HL-60 (cell line): ENCODE data around the gene CD151.

Source experiments
- DNase-seq, 2 experiments: peaks; one replicate each; pipeline ENCODE4 v3.0.0-alpha.2; 2010 to 2020; ENCODE audit warnings: low read depth in 1 of 2, low spot score in 1 of 2
- H3K27ac ChIP-seq: fragments of 250-450 bp; sonication (Bioruptor Pico); replicated peaks from 2 replicates; pipeline ENCODE4 v1.5.1; 2020; ENCODE audit warnings: mild to moderate bottlenecking, moderate library complexity
- H3K27me3 ChIP-seq: fragments of 250-450 bp; sonication (Bioruptor Pico); 2 replicates; pipeline ENCODE4 v1.5.1; 2021; ENCODE audit warnings: mild to moderate bottlenecking, moderate library complexity; ENCODE audit not compliant: insufficient read depth, poor library complexity, severe bottlenecking
- H3K4me3 ChIP-seq: replicated peaks from 2 replicates; pipeline ENCODE4 v1.5.1; 2011; ENCODE audit warnings: mild to moderate bottlenecking, control low read depth, low read length; ENCODE audit not compliant: insufficient read depth
- CTCF ChIP-seq: IDR thresholded peaks from one replicate; pipeline ENCODE4 v1.5.1; 2011; ENCODE audit warnings: low read length, control low read depth, inconsistent platforms; ENCODE audit not compliant: insufficient read depth
- GABPA ChIP-seq: IDR thresholded peaks from 2 replicates; pipeline ENCODE4 v1.6.1; 2012; ENCODE audit warnings: low read depth
- POLR2AphosphoS5 ChIP-seq: IDR thresholded peaks from 2 replicates; pipeline ENCODE4 v1.6.1; 2012; ENCODE audit warnings: low read depth
- SPI1 ChIP-seq: IDR thresholded peaks from 2 replicates; pipeline ENCODE4 v1.6.1; 2012; ENCODE audit warnings: low read depth, mild to moderate bottlenecking, borderline replicate concordance
- TF ChIP-seq, protein P1 (sequence below): IDR thresholded peaks from 2 replicates; pipeline ENCODE4 v1.6.1; 2012; ENCODE audit warnings: low read depth; ENCODE audit not compliant: insufficient replicate concordance

Gene CD151

GRCh38 chr11:803467-803742, 29.3 kb upstream of the CD151 start:
- TF ChIP-seq GABPA (no peak), SPI1 (no peak), CTCF (no peak), POLR2AphosphoS5 (no peak)
- TF ChIP-seq, protein P1, sequence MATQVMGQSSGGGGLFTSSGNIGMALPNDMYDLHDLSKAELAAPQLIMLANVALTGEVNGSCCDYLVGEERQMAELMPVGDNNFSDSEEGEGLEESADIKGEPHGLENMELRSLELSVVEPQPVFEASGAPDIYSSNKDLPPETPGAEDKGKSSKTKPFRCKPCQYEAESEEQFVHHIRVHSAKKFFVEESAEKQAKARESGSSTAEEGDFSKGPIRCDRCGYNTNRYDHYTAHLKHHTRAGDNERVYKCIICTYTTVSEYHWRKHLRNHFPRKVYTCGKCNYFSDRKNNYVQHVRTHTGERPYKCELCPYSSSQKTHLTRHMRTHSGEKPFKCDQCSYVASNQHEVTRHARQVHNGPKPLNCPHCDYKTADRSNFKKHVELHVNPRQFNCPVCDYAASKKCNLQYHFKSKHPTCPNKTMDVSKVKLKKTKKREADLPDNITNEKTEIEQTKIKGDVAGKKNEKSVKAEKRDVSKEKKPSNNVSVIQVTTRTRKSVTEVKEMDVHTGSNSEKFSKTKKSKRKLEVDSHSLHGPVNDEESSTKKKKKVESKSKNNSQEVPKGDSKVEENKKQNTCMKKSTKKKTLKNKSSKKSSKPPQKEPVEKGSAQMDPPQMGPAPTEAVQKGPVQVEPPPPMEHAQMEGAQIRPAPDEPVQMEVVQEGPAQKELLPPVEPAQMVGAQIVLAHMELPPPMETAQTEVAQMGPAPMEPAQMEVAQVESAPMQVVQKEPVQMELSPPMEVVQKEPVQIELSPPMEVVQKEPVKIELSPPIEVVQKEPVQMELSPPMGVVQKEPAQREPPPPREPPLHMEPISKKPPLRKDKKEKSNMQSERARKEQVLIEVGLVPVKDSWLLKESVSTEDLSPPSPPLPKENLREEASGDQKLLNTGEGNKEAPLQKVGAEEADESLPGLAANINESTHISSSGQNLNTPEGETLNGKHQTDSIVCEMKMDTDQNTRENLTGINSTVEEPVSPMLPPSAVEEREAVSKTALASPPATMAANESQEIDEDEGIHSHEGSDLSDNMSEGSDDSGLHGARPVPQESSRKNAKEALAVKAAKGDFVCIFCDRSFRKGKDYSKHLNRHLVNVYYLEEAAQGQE = no peak
- no peak for DNase-seq
- H3K27ac ChIP-seq = no peak overlapping the region
- H3K27me3 ChIP-seq = no peaks in the 10 kb centered on the region
- H3K4me3 ChIP-seq = no peak overlapping the region

DNA sequence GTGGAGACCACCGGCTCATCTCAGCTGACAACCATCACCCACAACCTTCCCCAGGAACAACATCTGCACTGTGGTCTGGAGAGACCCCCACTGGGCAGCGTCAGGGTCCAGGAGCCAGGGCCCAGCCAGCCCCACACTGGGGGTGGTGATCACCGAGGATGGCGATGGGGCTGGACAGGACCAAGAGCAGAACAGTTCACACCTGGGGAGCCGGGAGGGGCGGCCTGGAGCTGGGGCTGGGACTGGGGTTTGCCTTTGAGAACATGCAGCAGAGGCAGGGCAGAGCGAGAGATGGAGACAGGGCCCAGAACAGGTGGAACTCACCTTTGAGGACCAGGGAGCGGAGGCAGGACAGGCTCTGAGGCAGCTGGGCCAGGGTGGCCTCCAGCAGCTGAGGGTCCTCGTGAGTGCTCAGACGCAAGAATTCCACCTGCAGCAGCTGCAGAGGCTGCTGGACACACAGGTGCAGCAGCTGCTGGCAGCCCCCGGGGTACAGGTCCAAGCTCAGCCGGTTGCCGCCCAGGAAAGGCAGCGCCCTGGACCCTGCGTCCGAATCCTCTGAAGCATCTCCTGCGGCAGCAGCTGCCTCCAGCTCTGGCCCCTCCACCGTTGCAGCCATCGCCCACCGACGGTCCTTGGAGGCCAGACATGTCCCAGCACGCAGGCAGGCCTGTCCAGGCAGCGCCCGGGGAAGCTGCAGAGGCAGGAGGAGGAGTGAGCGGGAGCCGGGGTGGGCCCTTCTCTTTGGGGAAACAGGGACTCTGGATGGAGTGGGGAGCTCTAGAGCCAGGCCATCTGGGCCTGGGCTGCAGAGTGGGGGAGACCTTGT, 28.8 kb upstream of the CD151 start:
- H3K27ac ChIP-seq = peak overlapping the region; percentile 87
- no peak for DNase-seq

GRCh38 chr11:804599-804964, 28.2 kb upstream of the CD151 start:
- Histone ChIP-seq H3K27ac (peak overlapping the region; percentile 87), H3K27me3 (no peaks in the 10 kb centered on the region), H3K4me3 (peak overlapping the region; percentile 66)
- no peak for TF ChIP-seq GABPA
- TF ChIP-seq, protein P1 = no peak
- no peak for TF ChIP-seq SPI1
- TF ChIP-seq CTCF = no peak
- TF ChIP-seq POLR2AphosphoS5 = no peak
- no peak for DNase-seq

More for the DNA sequence above, 28.8 kb upstream of the CD151 start:
- Histone ChIP-seq H3K4me3 (peak overlapping the region; percentile 66), H3K27me3 (no peaks in the 10 kb centered on the region)
- TF ChIP-seq GABPA (no peak), SPI1 (no peak)

- Histone ChIP-seq H3K4me3 (peak overlapping the region; percentile 72), H3K27ac (peak overlapping the region; percentile 100), H3K27me3 (no peaks in the 10 kb centered on the region)
- no peak for TF ChIP-seq GABPA
- no peak for TF ChIP-seq POLR2AphosphoS5
- TF ChIP-seq, protein P1 = no peak
- no peak for TF ChIP-seq SPI1
- no peak for TF ChIP-seq CTCF
- peak in 1 of 2 experiments; percentile 60 for DNase-seq
These were observed 24.1 kb upstream of the CD151 start for GRCh38 chr11:808427-809286.
